ENCODE results near the gene TPI1. TPM values are rescaled to one million over a fixed set of nuclear protein-coding genes. Genes with fewer than 3 reads are reported as not detected.

The TPI1 gene
- total RNA-seq, 1 donor from 2014 or later = 722 TPM

- FAIRE-seq (no peak), DNase-seq (ENCODE audit: low read depth) (no peak)
- Mint-ChIP-seq H3K27ac (ENCODE audit: unreplicated experiment) (peak overlapping the region; percentile 64), H3K4me3 (ENCODE audit: unreplicated experiment) (peak overlapping the region; percentile 80), H3K36me3 (ENCODE audit: low read depth, unreplicated experiment) (peaks cover 6% of the 10 kb centered on the region), H3K27me3 (ENCODE audit: low read depth, unreplicated experiment) (no peaks in the 10 kb centered on the region), H3K9me3 (ENCODE audit: unreplicated experiment) (no peaks in the 10 kb centered on the region), H3K4me1 (ENCODE audit: low read depth, unreplicated experiment) (peaks cover 20% of the 10 kb centered on the region)
- peaks cover 2% of the 10 kb centered on the region for H3K36me3 ChIP-seq (ENCODE audit: insufficient read depth, low read length)
- no peak overlapping the region for H2AFZ ChIP-seq (ENCODE audit: low read depth, low read length)
- peak overlapping the region; percentile 77 for H3K4me2 ChIP-seq (ENCODE audit: low read length)
- H3K9me3 ChIP-seq (ENCODE audit: insufficient read depth, low read depth, low read length) = no peaks in the 10 kb centered on the region
- no peak overlapping the region for H3K27ac ChIP-seq (ENCODE audit: low read depth, low read length)
- no peak overlapping the region for H3K4me3 ChIP-seq (ENCODE audit: insufficient read depth, low read depth, low read length)
- H3K79me2 ChIP-seq (ENCODE audit: insufficient read depth, low read length) = peaks cover 29% of the 10 kb centered on the region
- peaks cover 22% of the 10 kb centered on the region for H3K4me1 ChIP-seq (ENCODE audit: insufficient read depth, low read length)
- H4K20me1 ChIP-seq (ENCODE audit: insufficient read depth, low read length) = peaks cover 6% of the 10 kb centered on the region
- H3K27me3 ChIP-seq (ENCODE audit: insufficient read depth, low read length) = no peaks in the 10 kb centered on the region
- H3K9ac ChIP-seq (ENCODE audit: low read length) = peak overlapping the region; percentile 9
- TF ChIP-seq EZH2 (IDR thresholded peaks at IDR 0.05; ENCODE audit: insufficient read depth, low read length) (no peak), CTCF (IDR thresholded peaks at IDR 0.05; ENCODE audit: insufficient read depth, low read depth, low read length) (no peak)
These were observed 40.4 kb upstream of the TPI1 start for GRCh38 chr12:6826734-6827436.

- Mint-ChIP-seq H3K4me1 (ENCODE audit: low read depth, unreplicated experiment) (peaks cover 17% of the 10 kb centered on the region), H3K9me3 (ENCODE audit: unreplicated experiment) (no peaks in the 10 kb centered on the region), H3K27ac (ENCODE audit: unreplicated experiment) (peak overlapping the region; percentile 64), H3K36me3 (ENCODE audit: low read depth, unreplicated experiment) (peaks cover 6% of the 10 kb centered on the region), H3K27me3 (ENCODE audit: low read depth, unreplicated experiment) (no peaks in the 10 kb centered on the region), H3K4me3 (ENCODE audit: unreplicated experiment) (peak overlapping the region; percentile 80)
- H3K27me3 ChIP-seq (ENCODE audit: insufficient read depth, low read length) = no peaks in the 10 kb centered on the region
- H3K4me1 ChIP-seq (ENCODE audit: insufficient read depth, low read length) = peaks cover 19% of the 10 kb centered on the region
- H3K79me2 ChIP-seq (ENCODE audit: insufficient read depth, low read length) = peaks cover 29% of the 10 kb centered on the region
- no peak overlapping the region for H2AFZ ChIP-seq (ENCODE audit: low read depth, low read length)
- H3K9ac ChIP-seq (ENCODE audit: low read length) = peak overlapping the region; percentile 9
- TF ChIP-seq EZH2 (IDR thresholded peaks at IDR 0.05; ENCODE audit: insufficient read depth, low read length) (no peak), CTCF (IDR thresholded peaks at IDR 0.05; ENCODE audit: insufficient read depth, low read depth, low read length) (no peak)
- H3K4me2 ChIP-seq (ENCODE audit: low read length) = peak overlapping the region; percentile 77
- H3K36me3 ChIP-seq (ENCODE audit: insufficient read depth, low read length) = peaks cover 6% of the 10 kb centered on the region
- no peak for FAIRE-seq
- H4K20me1 ChIP-seq (ENCODE audit: insufficient read depth, low read length) = peaks cover 6% of the 10 kb centered on the region
- H3K9me3 ChIP-seq (ENCODE audit: insufficient read depth, low read depth, low read length) = no peaks in the 10 kb centered on the region
- peak; percentile 61 for DNase-seq (ENCODE audit: low read depth)
- H3K4me3 ChIP-seq (ENCODE audit: insufficient read depth, low read depth, low read length) = no peak overlapping the region
- H3K27ac ChIP-seq (ENCODE audit: low read depth, low read length) = no peak overlapping the region
These were observed 39.9 kb upstream of the TPI1 start for GRCh38 chr12:6827437-6827911.

Data from astrocyte (in vitro differentiated cells and primary cell).